Measurements from ENCODE around the gene PHF12.

Gene PHF12

GRCh38 chr17:28959471-28959871 lies 8.2 kb upstream of the PHF12 start:
- no peak overlapping the region for H3K27ac ChIP-seq
- TF ChIP-seq CTCF (conservative IDR thresholded peaks at IDR 0.05) = no peak

GRCh38 chr17:28958820-28959455 lies 7.6 kb upstream of the PHF12 start:
- no peak for TF ChIP-seq CTCF (conservative IDR thresholded peaks at IDR 0.05)
- H3K27ac ChIP-seq = no peak overlapping the region

- no peak overlapping the region for H3K27ac ChIP-seq
- TF ChIP-seq CTCF (conservative IDR thresholded peaks at IDR 0.05) = no peak
Measured at GRCh38 chr17:28957992-28958355, 6.7 kb upstream of the PHF12 start.

GRCh38 chr17:28957277-28957991 lies 6.1 kb upstream of the PHF12 start:
- no peak for TF ChIP-seq CTCF (conservative IDR thresholded peaks at IDR 0.05)
- no peak overlapping the region for H3K27ac ChIP-seq

GRCh38 chr17:28956861-28957260 lies 5.5 kb upstream of the PHF12 start:
- no peak overlapping the region for H3K27ac ChIP-seq
- no peak for TF ChIP-seq CTCF (conservative IDR thresholded peaks at IDR 0.05)

GRCh38 chr17:28956112-28956511 lies 4.8 kb upstream of the PHF12 start:
- no peak overlapping the region for H3K27ac ChIP-seq
- TF ChIP-seq CTCF (conservative IDR thresholded peaks at IDR 0.05) = no peak

- no peak overlapping the region for H3K27ac ChIP-seq
- TF ChIP-seq CTCF (conservative IDR thresholded peaks at IDR 0.05) = no peak
Measured at GRCh38 chr17:28955408-28955807, 4.1 kb upstream of the PHF12 start.

Data from VCaP (cell line).